ENCODE data around the gene KDM7A. TPM values are rescaled to one million over a fixed set of nuclear protein-coding genes. Genes with fewer than 3 reads are reported as not detected.

Gene KDM7A
- total and polyA plus RNA-seq, 9 of the 15 experiments (the other 6 are each of a cell fraction or from before 2014, with no cell fraction given): 0.90 to 8.4 (median 7.0) TPM

GRCh38 chr7:140176811-140177702 lies at the start of gene KDM7A (continued):
- TF ChIP-seq BRCA1 (IDR thresholded peaks at IDR 0.05): no peak
- TF ChIP-seq BRCA1 (CRISPR knock-in tag; IDR thresholded peaks at IDR 0.05): no peak
- peak in 1 of 2 experiments; percentile 46; a peak in 1 of 4 replicates for TF ChIP-seq KDM4B (IDR thresholded peaks at IDR 0.05; ENCODE audit: borderline replicate concordance in 2 of 2, low read depth in 1 of 2)
- no peak for TF ChIP-seq FOXA1 (IDR thresholded peaks at IDR 0.05; ENCODE audit: borderline replicate concordance)
- TF ChIP-seq ZFPM2 (CRISPR knock-in tag; IDR thresholded peaks at IDR 0.05): no peak
- TF ChIP-seq IRF2 (CRISPR knock-in tag; IDR thresholded peaks at IDR 0.05): no peak
- peak; percentile 93 for TF ChIP-seq MGA (IDR thresholded peaks at IDR 0.05)
- no peak for TF ChIP-seq FIP1L1 (IDR thresholded peaks at IDR 0.05; ENCODE audit: low read depth, low read length, poor library complexity, severe bottlenecking)
- TF ChIP-seq DDX20 (tag; IDR thresholded peaks at IDR 0.05; ENCODE audit: low read depth): no peak
- no peak for TF ChIP-seq ZBTB49 (CRISPR knock-in tag; IDR thresholded peaks at IDR 0.05; ENCODE audit: borderline replicate concordance)
- TF ChIP-seq ZFP36 (IDR thresholded peaks at IDR 0.05; ENCODE audit: low read depth, low read length, partially characterized antibody): no peak
- TF ChIP-seq ZBED1 (IDR thresholded peaks at IDR 0.05): no peak
- TF ChIP-seq RFX1 (IDR thresholded peaks at IDR 0.05): no peak

Data from K562 (cell line).